ENCODE measurements around the gene SNRPA1.
"Not testable (repeated sequence)": the region's sequence is repeated elsewhere in the genome, so short reads cannot be mapped to it uniquely, and the experiment has no call there.

SNRPA1 gene

DNA sequence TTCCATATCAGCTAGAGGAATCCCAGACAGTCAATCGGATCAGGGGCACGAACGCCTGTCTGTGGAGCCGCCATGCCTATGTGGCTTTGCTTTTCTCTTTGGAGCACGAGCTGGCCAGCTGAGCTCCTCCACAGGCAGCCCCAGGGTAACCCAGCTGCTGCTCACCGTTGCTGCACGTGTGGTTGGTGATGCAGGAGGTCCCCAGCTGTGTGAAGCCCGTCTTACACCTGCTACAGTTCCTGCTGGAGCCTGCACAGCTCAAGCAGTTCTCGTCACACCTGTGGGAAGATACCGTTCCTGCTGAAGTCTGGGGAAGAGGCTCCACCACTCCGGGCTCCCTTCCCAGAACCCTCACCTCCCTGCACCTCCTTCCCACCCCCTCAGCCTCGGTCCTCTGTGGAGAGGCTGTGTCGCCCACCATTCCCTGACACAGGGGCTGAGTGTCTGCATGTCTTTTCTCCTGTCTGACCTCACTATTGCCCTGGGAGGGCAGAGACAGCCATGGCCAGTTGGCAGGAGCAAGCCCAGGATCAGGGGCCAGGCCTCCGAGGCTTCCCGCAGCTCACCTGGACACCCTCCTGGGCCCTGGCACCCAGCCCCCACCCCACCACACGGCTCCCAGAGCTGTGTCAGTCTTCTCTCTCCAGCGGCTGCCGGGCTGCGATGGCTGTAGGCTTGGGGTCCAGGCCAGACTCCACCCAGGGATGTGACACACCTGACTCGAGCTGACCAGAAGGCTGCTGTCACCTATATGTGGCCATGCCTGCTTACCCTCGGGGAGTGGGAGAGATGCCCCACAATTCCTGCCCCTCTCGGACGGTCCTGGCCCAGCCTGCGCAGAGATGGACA lies 12.2 kb upstream of the SNRPA1 start:
- H3K9ac ChIP-seq (ENCODE audit: low read depth, low read length), result no peak overlapping the region
- no peaks in the 10 kb centered on the region for H3K4me1 ChIP-seq (ENCODE audit: control insufficient read depth, insufficient read depth, low read length)
- H3K36me3 ChIP-seq (ENCODE audit: control insufficient read depth, insufficient read depth, low read length), result no peaks in the 10 kb centered on the region
- H3K9me3 ChIP-seq (ENCODE audit: control insufficient read depth, insufficient read depth, low read length), result no peaks in the 10 kb centered on the region
- no peak overlapping the region for H3K4me3 ChIP-seq (ENCODE audit: low read depth, low read length)
- no peaks in the 10 kb centered on the region for H3K27me3 ChIP-seq (ENCODE audit: control insufficient read depth, insufficient read depth, low read length)

DNA sequence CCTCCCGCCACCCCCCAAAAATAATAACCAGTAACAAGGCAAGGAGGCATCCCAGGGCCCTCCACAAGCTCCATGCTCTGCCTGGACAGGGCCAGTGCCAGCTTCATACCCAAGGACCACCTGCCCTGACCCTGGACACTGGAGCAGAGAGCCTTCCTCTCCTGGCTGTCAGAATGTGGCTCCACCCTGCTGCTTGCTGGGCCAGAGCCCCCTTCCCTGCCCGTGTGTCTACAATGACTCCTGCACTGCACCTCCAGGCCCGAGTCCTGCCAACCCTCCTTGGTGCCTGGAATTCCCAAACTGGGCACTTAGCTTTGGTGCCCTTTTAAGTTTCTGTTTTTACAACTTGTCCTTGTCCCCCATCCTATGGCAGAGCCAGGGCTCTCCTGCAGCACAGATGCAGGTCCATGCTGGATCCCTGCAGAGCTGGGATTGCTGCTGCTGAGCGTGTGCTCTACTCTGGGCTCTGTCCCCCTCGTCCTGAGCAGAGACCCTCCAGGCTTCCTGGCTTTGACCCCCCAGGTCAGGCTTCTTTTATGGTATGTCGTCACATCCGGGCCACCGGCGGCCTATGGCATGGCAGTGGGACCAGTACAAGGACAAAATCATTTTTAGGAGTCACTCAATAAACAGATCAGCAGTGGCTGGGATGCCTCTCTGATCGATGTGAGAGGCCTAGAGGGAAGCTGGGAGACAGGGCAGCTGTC lies 11.4 kb upstream of the SNRPA1 start:
- H3K36me3 ChIP-seq (ENCODE audit: control insufficient read depth, insufficient read depth, low read length), result no peaks in the 10 kb centered on the region
- H3K9me3 ChIP-seq (ENCODE audit: control insufficient read depth, insufficient read depth, low read length), result no peaks in the 10 kb centered on the region
- H3K9ac ChIP-seq (ENCODE audit: low read depth, low read length), result no peak overlapping the region
- no peaks in the 10 kb centered on the region for H3K27me3 ChIP-seq (ENCODE audit: control insufficient read depth, insufficient read depth, low read length)
- no peak overlapping the region for H3K4me3 ChIP-seq (ENCODE audit: low read depth, low read length)
- no peaks in the 10 kb centered on the region for H3K4me1 ChIP-seq (ENCODE audit: control insufficient read depth, insufficient read depth, low read length)

DNA sequence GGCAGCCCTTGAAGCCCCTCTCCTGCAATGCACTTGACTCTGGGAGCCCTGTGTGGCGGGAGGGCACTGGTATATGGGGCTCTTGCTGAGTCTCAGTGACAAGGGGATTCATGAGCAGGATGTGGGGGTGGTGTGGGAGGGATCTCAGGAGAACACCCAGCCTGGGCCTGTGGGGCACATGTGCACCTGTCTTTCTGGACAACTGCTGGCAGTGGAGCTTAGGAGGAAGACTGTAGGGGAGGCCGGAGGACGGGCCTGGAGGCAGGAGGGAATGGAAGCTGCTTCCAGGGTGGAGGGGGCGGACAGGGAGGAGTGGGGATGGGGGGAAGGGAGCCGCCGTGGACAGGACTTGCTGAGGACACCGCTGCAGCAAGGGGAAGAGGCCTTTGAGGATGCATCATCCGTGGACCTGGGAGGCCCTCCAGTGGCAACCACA lies 10.8 kb upstream of the SNRPA1 start:
- no peak overlapping the region for H3K4me3 ChIP-seq (ENCODE audit: low read depth, low read length)
- no peaks in the 10 kb centered on the region for H3K27me3 ChIP-seq (ENCODE audit: control insufficient read depth, insufficient read depth, low read length)
- H3K9ac ChIP-seq (ENCODE audit: low read depth, low read length), result no peak overlapping the region
- H3K4me1 ChIP-seq (ENCODE audit: control insufficient read depth, insufficient read depth, low read length), result no peaks in the 10 kb centered on the region
- no peaks in the 10 kb centered on the region for H3K36me3 ChIP-seq (ENCODE audit: control insufficient read depth, insufficient read depth, low read length)
- H3K9me3 ChIP-seq (ENCODE audit: control insufficient read depth, insufficient read depth, low read length), result no peaks in the 10 kb centered on the region

DNA sequence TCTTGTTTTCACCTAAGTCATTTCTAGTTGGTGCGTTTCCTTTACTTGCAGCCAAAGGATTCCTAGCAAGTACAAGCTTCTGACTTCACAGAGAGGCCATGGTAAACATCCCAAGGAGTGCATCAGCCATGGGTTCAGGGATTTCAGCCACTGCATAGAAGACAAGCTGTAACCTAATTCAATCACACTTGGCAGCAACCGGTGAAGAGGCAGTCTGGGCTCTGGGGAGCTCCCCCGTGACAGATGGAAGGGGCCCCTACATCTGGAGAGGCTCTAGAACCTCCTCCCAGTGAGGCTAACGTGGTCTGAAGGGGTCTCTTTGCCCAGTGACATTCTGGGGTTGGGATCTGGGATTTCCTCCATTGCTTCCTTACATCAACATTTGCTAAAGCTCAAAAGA lies 8.4 kb upstream of the SNRPA1 start:
- H3K4me3 ChIP-seq (ENCODE audit: low read depth, low read length), result no peak overlapping the region
- H3K9me3 ChIP-seq (ENCODE audit: control insufficient read depth, insufficient read depth, low read length), result no peaks in the 10 kb centered on the region
- no peaks in the 10 kb centered on the region for H3K27me3 ChIP-seq (ENCODE audit: control insufficient read depth, insufficient read depth, low read length)
- H3K4me1 ChIP-seq (ENCODE audit: control insufficient read depth, insufficient read depth, low read length), result no peaks in the 10 kb centered on the region
- no peaks in the 10 kb centered on the region for H3K36me3 ChIP-seq (ENCODE audit: control insufficient read depth, insufficient read depth, low read length)
- H3K9ac ChIP-seq (ENCODE audit: low read depth, low read length), result no peak overlapping the region

DNA sequence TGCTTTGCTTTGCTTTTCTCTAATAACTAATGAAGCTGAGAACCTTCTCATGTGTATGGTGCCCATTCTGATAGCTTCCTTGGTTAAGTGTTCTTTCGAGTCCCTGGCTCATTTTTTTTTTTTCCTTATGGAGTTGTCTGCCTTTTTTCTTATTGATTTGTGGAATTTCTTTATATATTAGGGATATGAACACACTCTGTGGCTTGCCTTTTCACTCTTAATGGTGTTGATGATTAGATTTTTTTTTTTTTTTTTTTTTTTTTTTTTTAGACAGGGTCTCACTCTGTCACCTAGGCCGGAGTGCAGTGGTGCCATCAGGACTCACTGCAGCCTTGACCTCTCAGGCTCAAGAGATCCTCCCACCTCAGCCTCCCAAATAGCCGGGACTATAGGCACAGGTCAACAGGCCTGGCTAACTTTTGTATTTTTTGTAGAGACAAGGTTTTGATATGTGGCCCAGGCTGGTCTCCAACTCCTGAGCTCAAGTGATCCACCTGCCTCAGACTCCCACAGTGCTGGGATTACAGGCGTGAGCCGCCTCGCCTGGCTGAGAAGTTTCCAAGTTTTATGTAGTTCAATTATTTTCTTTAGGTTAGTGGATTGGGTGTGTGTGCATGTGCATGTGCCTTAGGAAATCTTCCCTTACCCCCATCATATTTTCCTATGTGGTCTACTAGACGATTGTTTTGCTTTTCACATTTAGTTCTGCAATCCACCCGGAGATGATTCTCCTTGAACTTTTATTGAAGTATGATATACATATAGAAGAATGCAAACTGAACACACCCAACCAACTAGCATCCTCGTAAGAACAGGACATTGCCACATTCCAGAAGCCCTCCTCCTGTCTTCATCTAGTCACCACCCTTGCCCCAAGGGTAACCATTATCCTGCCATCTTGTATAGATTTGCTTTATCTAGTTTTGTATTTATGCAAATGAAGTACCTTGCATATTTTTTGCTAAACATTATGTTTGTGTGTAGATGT lies 1.7 kb upstream of the SNRPA1 start:
- Histone ChIP-seq H3K27me3 (ENCODE audit: control insufficient read depth, insufficient read depth, low read length) (no peaks in the 10 kb centered on the region), H3K9me3 (ENCODE audit: control insufficient read depth, insufficient read depth, low read length) (no peaks in the 10 kb centered on the region), H3K4me3 (ENCODE audit: low read depth, low read length) (peak overlapping the region; percentile 97), H3K4me1 (ENCODE audit: control insufficient read depth, insufficient read depth, low read length) (no peaks in the 10 kb centered on the region), H3K9ac (ENCODE audit: low read depth, low read length) (no peak overlapping the region), H3K36me3 (ENCODE audit: control insufficient read depth, insufficient read depth, low read length) (peaks cover 6% of the 10 kb centered on the region)

DNA sequence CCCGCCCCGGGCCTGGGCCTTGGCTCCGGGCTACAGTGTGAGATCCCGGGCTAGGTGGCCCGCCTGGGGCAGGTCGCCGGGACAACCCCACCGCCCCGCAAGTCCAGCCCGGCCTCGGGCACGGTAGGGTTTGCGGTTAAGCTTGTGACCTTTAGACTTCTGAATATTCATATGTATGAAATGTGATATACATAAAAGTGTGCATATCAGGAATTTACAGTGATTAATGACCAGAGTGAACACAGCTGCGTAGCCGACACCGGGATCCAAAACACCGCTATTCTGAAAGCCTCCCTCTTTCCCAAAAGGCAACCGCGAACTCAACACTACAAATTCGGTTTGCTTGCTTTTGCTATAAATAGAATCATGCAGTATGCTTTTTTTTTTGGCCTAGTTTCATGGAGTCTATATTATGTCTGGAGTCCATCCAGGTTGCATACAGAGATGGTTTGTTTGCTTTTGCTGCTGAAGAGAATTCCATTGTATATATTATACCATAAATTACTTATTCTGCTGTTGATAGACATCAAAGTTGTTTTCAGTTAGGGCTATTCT lies 636 bp upstream of the SNRPA1 start:
- peak overlapping the region; percentile 97 for H3K4me3 ChIP-seq (ENCODE audit: low read depth, low read length)
- H3K27me3 ChIP-seq (ENCODE audit: control insufficient read depth, insufficient read depth, low read length), result no peaks in the 10 kb centered on the region
- H3K36me3 ChIP-seq (ENCODE audit: control insufficient read depth, insufficient read depth, low read length), result peaks cover 8% of the 10 kb centered on the region
- H3K9ac ChIP-seq (ENCODE audit: low read depth, low read length), result peak overlapping the region; percentile 81
- H3K9me3 ChIP-seq (ENCODE audit: control insufficient read depth, insufficient read depth, low read length), result no peaks in the 10 kb centered on the region
- H3K4me1 ChIP-seq (ENCODE audit: control insufficient read depth, insufficient read depth, low read length), result no peaks in the 10 kb centered on the region

DNA sequence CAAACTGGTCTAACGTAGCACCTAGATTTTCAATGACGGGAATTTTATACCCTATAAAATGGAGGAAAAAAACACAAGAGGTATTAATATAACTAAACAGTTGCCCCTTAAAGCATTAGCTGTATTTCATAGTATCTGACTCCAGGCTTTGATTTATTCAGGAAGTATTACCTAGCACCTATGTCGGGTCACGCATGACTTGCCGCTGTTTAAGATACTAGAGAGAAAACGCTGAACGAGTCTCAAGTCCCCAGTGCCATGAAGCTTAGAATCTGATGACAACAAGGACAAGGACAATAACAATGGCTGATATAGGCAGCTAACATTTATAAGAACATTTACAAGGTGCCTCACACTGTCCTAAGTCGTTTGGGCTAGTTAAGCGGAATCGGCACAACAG lies 1.9 kb downstream of the SNRPA1 start:
- H3K9me3 ChIP-seq (ENCODE audit: control insufficient read depth, insufficient read depth, low read length), result no peaks in the 10 kb centered on the region

DNA sequence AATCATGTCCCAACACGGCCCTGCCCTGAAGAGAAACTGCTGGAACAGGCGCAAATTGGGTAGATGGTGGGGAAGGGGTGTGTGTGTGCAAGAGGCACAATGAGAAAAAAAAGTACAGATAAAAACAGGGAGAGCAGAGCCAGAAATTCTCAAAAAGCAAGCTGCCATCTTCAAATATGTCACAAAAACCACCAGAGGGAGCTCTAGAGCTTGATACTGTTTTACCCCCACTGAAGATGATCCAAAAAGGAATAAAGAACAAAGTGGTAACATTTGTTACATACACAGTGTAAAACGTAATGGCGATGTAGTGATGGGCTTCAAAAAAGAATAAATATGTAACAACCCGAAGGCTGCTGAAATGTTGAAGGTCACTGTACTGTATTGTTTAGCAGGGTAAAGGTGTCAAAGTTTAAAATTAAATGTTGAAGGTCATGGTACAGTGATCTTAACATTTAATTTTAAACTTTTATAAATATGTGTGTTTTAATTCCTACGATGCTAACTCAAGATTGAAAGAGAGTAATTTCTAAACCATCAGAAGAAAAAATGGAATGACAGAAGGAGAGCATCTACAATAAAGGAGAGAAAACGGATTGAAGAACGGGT lies 6.0 kb downstream of the SNRPA1 start:
- Histone ChIP-seq H3K9me3 (ENCODE audit: control insufficient read depth, insufficient read depth, low read length) (no peaks in the 10 kb centered on the region), H3K4me1 (ENCODE audit: control insufficient read depth, insufficient read depth, low read length) (no peaks in the 10 kb centered on the region), H3K9ac (ENCODE audit: low read depth, low read length) (no peak overlapping the region), H3K36me3 (ENCODE audit: control insufficient read depth, insufficient read depth, low read length) (peaks cover 34% of the 10 kb centered on the region), H3K27me3 (ENCODE audit: control insufficient read depth, insufficient read depth, low read length) (no peaks in the 10 kb centered on the region), H3K4me3 (ENCODE audit: low read depth, low read length) (no peak overlapping the region)

More for the DNA sequence above, 1.9 kb downstream of the SNRPA1 start:
- Histone ChIP-seq H3K4me1 (ENCODE audit: control insufficient read depth, insufficient read depth, low read length) (no peaks in the 10 kb centered on the region), H3K27me3 (ENCODE audit: control insufficient read depth, insufficient read depth, low read length) (no peaks in the 10 kb centered on the region), H3K36me3 (ENCODE audit: control insufficient read depth, insufficient read depth, low read length) (peaks cover 22% of the 10 kb centered on the region), H3K4me3 (ENCODE audit: low read depth, low read length) (peak overlapping the region; percentile 97), H3K9ac (ENCODE audit: low read depth, low read length) (no peak overlapping the region)

DNA sequence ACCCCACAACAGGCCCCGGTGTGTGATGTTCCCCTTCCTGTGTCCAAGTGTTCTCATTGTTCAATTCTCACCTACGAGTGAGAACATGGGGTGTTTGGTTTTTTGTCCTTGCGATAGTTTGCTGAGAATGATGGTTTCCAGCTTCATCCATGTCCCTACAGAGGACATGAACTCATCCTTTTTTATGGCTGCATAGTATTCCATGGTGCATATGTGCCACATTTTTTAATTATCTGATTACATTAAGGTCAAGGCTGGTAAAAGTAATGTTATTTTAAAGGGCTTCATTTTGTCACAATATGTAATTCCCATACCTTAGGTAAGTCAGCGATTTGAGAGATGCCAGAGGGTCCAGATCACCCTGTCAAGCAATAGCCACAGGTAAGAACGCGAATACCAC lies 7.7 kb downstream of the SNRPA1 start:
- not testable (repeated sequence) for H3K27me3 ChIP-seq (ENCODE audit: control insufficient read depth, insufficient read depth, low read length); H3K9ac ChIP-seq (ENCODE audit: low read depth, low read length); H3K9me3 ChIP-seq (ENCODE audit: control insufficient read depth, insufficient read depth, low read length); H3K4me1 ChIP-seq (ENCODE audit: control insufficient read depth, insufficient read depth, low read length); H3K4me3 ChIP-seq (ENCODE audit: low read depth, low read length)
- H3K36me3 ChIP-seq (ENCODE audit: control insufficient read depth, insufficient read depth, low read length), result peaks cover 32% of the 10 kb centered on the region

DNA sequence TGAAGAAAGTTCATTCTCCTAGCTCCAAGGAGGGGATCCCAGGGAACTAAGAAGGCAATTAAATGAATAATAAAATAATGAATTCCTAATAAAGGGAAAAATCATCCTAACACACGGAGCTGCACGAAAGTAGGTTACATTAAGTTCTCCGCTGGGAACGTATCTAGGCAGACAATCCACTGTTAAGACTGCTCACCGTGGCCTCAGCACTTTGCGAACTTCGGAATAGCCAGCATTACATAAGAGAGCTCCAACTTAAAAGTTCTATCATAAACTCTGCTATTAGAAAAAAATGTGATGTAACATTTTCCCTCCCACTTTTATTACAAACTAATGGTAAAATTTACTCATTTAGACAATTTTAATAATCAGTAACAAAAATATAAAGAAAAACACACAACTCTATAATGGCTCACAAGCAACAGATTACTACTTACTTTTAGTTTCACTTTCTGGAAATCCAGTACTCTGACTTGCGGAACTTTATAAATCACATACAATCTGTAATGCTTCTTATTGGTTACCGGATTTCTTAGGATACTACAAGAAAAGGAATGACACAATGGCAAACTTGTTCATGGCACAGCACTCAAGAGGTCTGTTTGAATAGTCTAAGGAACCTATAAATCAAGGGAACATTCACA lies 8.5 kb downstream of the SNRPA1 start:
- no peak overlapping the region for H3K4me3 ChIP-seq (ENCODE audit: low read depth, low read length)
- no peak overlapping the region for H3K9ac ChIP-seq (ENCODE audit: low read depth, low read length)
- no peaks in the 10 kb centered on the region for H3K4me1 ChIP-seq (ENCODE audit: control insufficient read depth, insufficient read depth, low read length)
- no peaks in the 10 kb centered on the region for H3K9me3 ChIP-seq (ENCODE audit: control insufficient read depth, insufficient read depth, low read length)
- H3K36me3 ChIP-seq (ENCODE audit: control insufficient read depth, insufficient read depth, low read length), result peaks cover 31% of the 10 kb centered on the region
- no peaks in the 10 kb centered on the region for H3K27me3 ChIP-seq (ENCODE audit: control insufficient read depth, insufficient read depth, low read length)
